Measurements from ENCODE around the gene ISX.

- TF ChIP-seq, protein P1, sequence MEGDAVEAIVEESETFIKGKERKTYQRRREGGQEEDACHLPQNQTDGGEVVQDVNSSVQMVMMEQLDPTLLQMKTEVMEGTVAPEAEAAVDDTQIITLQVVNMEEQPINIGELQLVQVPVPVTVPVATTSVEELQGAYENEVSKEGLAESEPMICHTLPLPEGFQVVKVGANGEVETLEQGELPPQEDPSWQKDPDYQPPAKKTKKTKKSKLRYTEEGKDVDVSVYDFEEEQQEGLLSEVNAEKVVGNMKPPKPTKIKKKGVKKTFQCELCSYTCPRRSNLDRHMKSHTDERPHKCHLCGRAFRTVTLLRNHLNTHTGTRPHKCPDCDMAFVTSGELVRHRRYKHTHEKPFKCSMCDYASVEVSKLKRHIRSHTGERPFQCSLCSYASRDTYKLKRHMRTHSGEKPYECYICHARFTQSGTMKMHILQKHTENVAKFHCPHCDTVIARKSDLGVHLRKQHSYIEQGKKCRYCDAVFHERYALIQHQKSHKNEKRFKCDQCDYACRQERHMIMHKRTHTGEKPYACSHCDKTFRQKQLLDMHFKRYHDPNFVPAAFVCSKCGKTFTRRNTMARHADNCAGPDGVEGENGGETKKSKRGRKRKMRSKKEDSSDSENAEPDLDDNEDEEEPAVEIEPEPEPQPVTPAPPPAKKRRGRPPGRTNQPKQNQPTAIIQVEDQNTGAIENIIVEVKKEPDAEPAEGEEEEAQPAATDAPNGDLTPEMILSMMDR (IDR thresholded peaks at IDR 0.05) = no peak
- no peak for TF ChIP-seq EP300 (IDR thresholded peaks at IDR 0.05)
Observed at GRCh38 chr22:35056486-35056885, 9.5 kb upstream of the ISX start.
